Measurements from ENCODE around the gene GPR146.
"Not testable (repeated sequence)": the region's sequence is repeated elsewhere in the genome, so short reads cannot be mapped to it uniquely, and the experiment has no call there.

Gene GPR146

DNA sequence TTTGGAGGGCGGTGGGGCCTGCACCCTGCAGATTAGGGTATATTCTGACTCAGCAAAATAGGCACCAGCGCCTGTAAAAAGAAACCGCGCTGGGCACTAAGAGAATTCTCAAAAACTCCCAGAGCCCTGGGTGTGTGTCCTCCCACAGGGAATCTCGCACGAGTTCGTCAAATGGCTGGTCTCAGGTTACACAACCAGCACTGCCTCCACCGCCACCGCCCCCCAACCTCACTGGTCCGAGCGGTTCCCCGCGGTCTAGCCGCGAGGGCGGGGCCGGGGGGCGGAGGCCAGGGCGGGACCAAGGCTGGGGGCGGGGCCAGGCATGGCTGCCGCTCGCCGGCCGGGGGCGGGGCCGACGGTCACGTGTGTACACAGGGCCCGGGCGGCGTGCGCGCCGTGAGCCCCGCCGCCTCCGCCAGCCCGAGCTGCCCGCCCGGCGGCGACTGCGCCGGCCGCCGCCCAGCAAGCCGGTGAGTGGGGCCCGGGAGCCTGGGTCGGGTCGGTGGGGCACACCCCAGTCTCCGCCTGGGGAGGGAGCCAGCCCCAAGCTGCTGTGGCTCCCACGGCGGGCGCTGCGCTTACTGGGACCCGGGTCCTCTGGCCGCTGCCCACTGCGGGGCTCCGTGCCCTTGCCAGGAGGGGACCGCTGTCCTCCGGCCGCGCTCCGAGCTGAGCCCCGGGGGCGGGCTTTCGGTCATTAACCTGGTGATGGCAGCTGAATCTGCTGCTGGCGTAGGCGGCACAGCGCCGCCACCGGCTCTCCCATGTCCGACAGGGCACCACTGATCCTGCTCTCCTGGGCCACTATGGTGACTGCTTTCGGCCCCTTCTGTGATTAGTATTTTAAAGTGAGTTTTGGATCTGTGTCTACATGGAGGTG lies at the start of gene GPR146:
Gene GPR146, plus strand, starts transcription at position 358 of the 880 bp plus-strand sequence. CDS start 12,970 bp downstream, outside the sequence.
- DNase-seq (ENCODE audit: low read depth), result peak; percentile 92

- DNase-seq (ENCODE audit: low read depth), result no peak
These were observed 49.6 kb upstream of the GPR146 start for GRCh38 chr7:994592-995308.

GRCh38 chr7:995571-995970 lies 48.8 kb upstream of the GPR146 start:
- DNase-seq (ENCODE audit: low read depth), result no peak

- DNase-seq (ENCODE audit: low read depth), result no peak
These were observed 48.1 kb upstream of the GPR146 start for GRCh38 chr7:996079-996872.

GRCh38 chr7:997404-998395 lies 46.6 kb upstream of the GPR146 start:
- no peak for DNase-seq (ENCODE audit: low read depth)

DNA sequence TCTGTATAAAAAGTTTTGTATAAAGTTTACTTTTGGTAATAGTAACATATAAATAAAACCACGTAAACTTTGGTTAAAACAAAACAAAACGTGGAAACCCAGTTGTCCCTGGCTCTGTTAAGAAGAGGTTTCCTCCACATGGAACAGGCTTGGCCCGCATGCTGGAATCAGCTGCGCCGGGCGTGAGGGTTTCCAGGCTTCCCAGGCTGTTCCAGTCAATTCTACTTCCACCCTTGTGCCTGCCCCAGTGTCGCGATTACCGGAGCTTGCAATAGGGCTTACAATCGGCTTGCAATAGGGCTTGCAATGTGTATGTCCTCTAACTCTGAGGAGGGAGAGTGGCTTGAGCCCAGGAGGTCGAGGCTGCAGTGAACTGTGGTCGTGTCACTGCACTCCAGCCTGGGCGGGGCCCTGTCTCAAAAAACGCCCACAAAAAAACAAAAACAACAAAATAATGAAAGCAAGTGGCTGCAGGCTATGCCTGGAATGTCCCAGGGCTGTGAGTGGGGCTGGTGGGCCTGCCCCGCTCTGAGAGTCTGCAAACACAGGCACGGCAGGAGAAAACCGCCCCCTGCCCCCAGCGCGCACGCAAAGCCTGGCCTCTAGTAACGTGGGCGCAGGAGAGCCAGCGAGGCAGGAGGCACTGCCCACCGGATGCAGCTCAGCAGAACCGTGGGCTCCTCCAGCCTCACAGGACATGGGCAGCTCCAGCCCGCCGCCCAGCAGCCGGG lies 45.0 kb upstream of the GPR146 start:
- DNase-seq (ENCODE audit: low read depth), result no peak

DNA sequence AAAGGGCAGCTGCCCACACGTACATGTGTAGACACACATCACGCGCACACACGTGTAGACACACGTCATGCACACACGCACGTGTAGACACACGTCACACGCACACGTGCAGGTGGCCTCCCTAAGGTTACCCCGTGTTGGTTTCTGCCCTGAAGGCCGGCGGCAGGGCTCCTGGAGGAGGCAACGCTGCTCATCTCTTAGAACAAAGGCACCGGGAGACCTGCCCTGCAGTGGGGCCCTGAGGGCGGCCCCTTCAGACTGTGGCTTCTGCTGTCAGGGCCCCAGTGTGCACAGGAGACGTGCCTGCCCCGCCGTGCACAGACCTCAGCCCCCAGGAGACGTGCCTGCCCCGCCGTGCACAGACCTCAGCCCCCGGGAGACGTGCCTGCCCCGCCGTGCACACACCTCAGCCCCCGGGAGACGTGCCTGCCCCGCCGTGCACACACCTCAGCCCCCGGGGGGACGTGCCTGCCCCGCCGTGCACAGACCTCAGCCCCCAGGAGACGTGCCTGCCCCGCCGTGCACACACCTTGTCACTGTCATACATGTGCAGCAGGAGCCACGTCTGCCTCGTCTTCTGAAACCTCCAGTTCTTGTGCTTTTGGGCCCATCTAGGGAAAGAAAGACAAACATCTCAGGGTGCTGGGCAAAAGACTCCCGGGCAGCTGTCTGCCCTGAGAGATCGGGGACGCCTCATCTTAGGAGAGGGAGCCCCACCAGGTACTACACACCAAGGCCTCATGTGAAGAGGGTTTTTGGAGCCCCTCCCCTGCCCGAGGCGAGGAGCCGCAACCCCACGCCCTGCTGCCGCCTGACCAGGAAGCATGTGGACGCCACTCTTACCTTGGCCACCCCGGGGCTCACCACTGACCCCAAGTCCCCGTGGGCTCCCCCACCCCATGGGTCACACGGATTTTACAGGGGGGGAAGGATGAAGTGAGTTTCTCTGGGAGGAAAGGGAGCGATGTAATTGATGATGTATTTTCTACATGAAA lies 44.1 kb upstream of the GPR146 start:
- no peak for DNase-seq (ENCODE audit: low read depth)

- not testable (repeated sequence) for DNase-seq (ENCODE audit: low read depth)
These were observed 43.1 kb upstream of the GPR146 start for GRCh38 chr7:1001069-1001770.

GRCh38 chr7:1002026-1002425 lies 42.3 kb upstream of the GPR146 start:
- not testable (repeated sequence) for DNase-seq (ENCODE audit: low read depth)

DNA sequence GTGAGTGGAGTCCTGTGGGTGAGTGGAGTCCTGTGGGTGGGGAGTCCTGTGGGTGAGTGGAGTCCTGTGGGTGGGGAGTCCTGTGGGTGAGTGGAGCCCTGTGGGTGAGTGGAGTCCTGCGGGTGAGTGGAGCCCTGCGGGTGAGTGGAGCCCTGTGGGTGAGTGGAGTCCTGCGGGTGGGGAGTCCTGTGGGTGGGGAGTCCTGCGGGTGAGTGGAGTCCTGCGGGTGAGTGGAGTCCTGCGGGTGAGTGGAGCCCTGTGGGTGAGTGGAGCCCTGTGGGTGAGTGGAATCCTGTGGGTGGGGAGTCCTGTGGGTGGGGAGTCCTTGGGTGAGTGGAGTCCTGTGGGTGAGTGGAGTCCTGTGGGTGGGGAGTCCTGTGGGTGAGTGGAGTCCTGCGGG lies 41.9 kb upstream of the GPR146 start:
- not testable (repeated sequence) for DNase-seq (ENCODE audit: low read depth)

DNA sequence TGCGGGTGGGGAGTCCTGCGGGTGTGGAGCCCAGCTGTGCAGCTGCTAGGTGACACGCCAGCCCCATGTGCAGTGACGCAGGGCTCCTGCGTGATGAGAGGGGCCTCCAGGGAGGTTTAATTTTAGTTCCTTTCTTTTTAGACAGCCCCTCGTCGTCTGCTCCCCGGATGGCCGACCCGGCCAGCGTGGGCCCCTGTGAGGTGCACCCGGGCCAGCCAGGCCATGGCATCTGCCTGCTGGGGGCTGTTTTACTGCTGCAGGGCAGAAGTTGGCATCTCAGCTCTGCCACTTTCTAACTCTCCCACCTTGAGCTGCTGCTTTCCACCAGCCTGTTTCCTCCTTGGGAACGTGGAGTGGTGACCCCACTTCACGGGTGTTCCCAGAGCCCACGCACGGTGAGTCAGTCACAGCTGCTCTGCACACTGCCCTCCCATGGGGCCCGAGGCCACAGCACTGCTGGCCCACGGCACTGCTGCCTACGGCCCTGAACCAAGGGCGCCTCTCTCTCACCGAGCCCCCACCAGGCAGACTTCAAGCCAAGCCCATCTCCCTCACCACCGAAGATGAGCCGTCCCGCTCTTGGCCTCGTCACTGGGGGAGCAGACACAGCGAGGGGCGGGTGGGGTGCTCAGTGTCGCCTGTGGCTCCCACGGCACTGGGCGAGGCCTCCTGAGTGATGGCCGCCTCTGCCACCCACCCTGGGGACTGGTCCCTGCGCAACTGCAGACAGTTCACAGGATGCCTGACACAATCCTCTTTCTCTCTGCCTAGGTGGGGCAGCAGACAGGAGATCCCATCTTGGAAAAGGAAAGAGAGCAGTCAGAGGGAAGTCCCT lies 40.1 kb upstream of the GPR146 start:
- peak; percentile 13 for DNase-seq (ENCODE audit: low read depth)

DNA sequence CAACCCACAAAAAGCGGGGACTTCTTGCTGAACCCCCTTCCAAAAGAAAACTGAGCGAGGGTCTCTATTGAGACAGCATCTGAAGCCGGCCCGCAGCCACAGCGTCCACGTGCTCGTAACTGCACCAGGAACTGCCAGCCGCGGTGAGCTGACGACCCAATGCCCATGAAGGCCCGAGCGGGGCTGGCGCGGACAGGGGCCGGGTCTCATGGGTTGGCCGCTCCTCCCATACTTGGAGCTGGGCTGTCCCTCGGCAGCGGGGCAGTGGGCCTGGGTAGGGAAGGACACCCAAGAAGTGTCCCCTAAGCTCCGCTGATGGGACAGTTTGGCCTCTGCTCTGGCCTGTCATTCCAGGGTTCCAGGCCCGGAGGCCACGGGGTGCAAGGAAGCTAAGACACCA lies 39.0 kb upstream of the GPR146 start:
- DNase-seq (ENCODE audit: low read depth), result no peak

DNA sequence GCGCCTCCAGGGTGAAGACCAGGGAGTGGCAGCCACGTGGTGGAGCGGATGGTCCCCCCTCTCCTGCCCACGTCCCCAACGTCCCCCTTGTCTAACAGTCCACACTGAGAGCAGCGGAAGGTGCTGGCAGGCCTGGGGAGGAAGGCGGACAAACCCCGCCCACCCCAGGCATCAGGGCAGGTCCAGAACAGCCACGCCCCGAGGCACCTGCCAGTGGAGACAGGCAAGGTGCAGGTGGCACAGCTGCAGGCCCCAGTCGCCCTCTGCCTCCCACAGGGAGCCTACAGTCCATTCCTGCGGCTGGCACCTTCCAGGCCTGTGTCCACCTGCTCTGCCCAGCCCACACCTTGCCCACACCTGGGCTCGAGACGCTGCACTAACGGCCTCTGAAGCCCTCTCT lies 36.4 kb upstream of the GPR146 start:
- no peak for DNase-seq (ENCODE audit: low read depth)

- no peak for DNase-seq (ENCODE audit: low read depth)
These were observed 35.5 kb upstream of the GPR146 start for GRCh38 chr7:1008733-1009363.

- DNase-seq (ENCODE audit: low read depth), result no peak
These were observed 34.6 kb upstream of the GPR146 start for GRCh38 chr7:1009747-1010146.

DNA sequence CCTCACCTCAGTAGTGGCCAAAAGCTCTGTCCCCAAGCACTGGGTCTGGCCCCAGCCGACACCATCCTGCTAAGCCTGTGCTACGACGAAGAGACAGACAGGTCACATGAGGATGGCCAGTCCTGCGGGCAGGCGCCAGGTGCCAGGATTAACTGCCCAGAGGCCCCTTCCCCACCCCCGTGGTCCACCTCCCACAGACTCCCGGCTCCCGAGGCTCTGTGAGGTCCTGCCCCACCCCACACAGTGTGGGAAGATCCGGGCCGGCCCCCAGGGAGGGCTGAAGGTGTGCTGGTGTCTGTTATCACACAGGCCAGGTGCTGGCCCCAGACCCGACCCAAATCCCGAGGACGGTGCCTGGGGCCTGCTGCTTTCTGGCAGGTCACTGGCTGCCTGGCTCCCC lies 34.1 kb upstream of the GPR146 start:
- DNase-seq (ENCODE audit: low read depth), result no peak
